ENCODE measurements around the gene MYO1H. TPM values are rescaled to one million over a fixed set of nuclear protein-coding genes. Genes with fewer than 3 reads are reported as not detected.

The MYO1H gene
- total RNA-seq, 2 experiments from 2014 or later: 0.28 to 0.59 TPM

GRCh38 chr12:109462868-109463692, 115.4 kb downstream of the MYO1H start:
- Histone ChIP-seq H3K9me2 (ENCODE audit: insufficient read depth, low read length) (no peaks in the 10 kb centered on the region), H4K20me1 (ENCODE audit: insufficient read depth, low read length) (no peaks in the 10 kb centered on the region), H3K4me2 (ENCODE audit: low read length) (no peak overlapping the region), H3K79me2 (ENCODE audit: insufficient read depth, low read depth, low read length) (peaks cover 12% of the 10 kb centered on the region; the same call in 1 of the 2 replicates), H2AFZ (ENCODE audit: low read length) (no peak overlapping the region), H3K27ac (ENCODE audit: low read depth, low read length, poor library complexity, severe bottlenecking) (no peak overlapping the region), H3K9me3 (ENCODE audit: low read length) (no peaks in the 10 kb centered on the region), H3K4me1 (ENCODE audit: insufficient read depth, low read length, poor library complexity, severe bottlenecking) (peaks cover 13% of the 10 kb centered on the region), H3K36me3 (ENCODE audit: insufficient read depth, low read length) (peaks cover 49% of the 10 kb centered on the region), H3K4me3 (ENCODE audit: low read depth, low read length, poor library complexity, severe bottlenecking) (no peak overlapping the region)
- DNase-seq (ENCODE audit: low spot score): no peak
- intact Hi-C loops (cut with micrococcal nuclease; ENCODE audit: unreplicated experiment): no loop called here
- no TSS peak for BruUV-seq (replicated peaks)
- ChIA-PET CTCF (ENCODE audit: unreplicated experiment) (no interaction called here), POLR2A (interaction anchor here (0.6 kb wide), 1 partner anchor 31 kb away, joined by 9 read pairs; no protein-coding TSS in a partner anchor)
- TF ChIP-seq CTCF (conservative IDR thresholded peaks at IDR 0.05; ENCODE audit: low read length) (no peak), EZH2phosphoT487 (IDR thresholded peaks at IDR 0.05; ENCODE audit: borderline replicate concordance, low read depth, low read length) (no peak)

DNA sequence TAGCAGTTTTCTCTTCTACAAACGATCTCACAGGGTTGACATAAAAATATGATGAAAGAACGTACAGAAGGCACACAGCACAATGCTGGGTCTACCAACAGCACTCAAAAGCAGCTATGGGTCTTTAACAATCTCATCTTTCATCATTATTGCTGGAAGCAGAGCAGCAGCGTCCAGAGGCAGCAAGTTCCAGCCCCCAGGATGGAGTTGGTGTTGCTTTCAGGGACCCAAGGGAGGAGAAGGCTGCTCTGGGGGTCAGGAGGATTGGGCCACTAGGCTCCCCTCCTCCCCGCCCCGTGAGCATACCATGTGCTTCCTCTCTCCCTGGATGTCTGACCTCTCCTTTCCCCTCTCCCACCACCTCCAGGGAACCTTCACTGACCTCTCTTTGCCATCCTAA, 116.1 kb downstream of the MYO1H start:
- BruUV-seq (replicated peaks): no TSS peak
- Histone ChIP-seq H3K4me3 (ENCODE audit: low read depth, low read length, poor library complexity, severe bottlenecking) (no peak overlapping the region), H3K27ac (ENCODE audit: low read depth, low read length, poor library complexity, severe bottlenecking) (no peak overlapping the region), H3K4me1 (ENCODE audit: insufficient read depth, low read length, poor library complexity, severe bottlenecking) (peaks cover 13% of the 10 kb centered on the region), H3K79me2 (ENCODE audit: insufficient read depth, low read depth, low read length) (peaks cover 12% of the 10 kb centered on the region; the same call in 1 of the 2 replicates), H3K9me3 (ENCODE audit: low read length) (no peaks in the 10 kb centered on the region), H3K36me3 (ENCODE audit: insufficient read depth, low read length) (peaks cover 49% of the 10 kb centered on the region), H3K9me2 (ENCODE audit: insufficient read depth, low read length) (no peaks in the 10 kb centered on the region), H3K4me2 (ENCODE audit: low read length) (no peak overlapping the region), H4K20me1 (ENCODE audit: insufficient read depth, low read length) (no peaks in the 10 kb centered on the region), H2AFZ (ENCODE audit: low read length) (no peak overlapping the region)
- no peak for TF ChIP-seq EZH2phosphoT487 (IDR thresholded peaks at IDR 0.05; ENCODE audit: borderline replicate concordance, low read depth, low read length)
- TF ChIP-seq CTCF (conservative IDR thresholded peaks at IDR 0.05; ENCODE audit: low read length): no peak
- ChIA-PET CTCF (ENCODE audit: unreplicated experiment) (no interaction called here), POLR2A (interaction anchor here (0.6 kb wide), 1 partner anchor 32 kb away, joined by 9 read pairs; no protein-coding TSS in a partner anchor)
- DNase-seq (ENCODE audit: low spot score): no peak
- intact Hi-C loops (cut with micrococcal nuclease; ENCODE audit: unreplicated experiment): no loop called here

All from OCI-LY7 (cell line).